Measurements from ENCODE around the gene BEGAIN.

Gene BEGAIN

DNA sequence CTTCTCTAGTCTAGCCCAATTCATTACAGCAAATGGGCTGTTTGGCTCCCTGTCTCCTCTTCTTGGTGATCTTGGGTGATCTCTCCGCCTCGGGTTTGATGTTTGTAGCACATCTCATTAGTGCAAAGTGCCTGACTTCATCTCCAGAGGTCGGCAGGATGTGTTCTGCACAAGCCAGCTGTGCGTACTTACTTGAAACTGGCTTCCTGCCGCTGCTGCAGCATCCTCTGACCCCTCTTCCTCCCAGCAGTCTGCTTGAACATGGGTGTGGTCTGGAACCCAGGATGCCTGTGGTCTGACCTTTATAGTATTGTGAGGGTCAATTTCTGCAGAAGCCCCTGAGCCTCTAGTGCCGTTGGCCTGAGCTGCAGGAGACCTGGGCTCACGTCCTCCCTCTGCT is 99.2 kb downstream of the BEGAIN start:
- DNase-seq (ENCODE audit: low spot score) = no peak
- in situ Hi-C loops (cut with MboI; ENCODE audit: low sequenced_read_pairs, unreplicated experiment) = no loop called here
- TF ChIP-seq CTCF (IDR thresholded peaks at IDR 0.05; ENCODE audit: borderline replicate concordance, control extremely low read depth, extremely low read depth, insufficient read depth, missing control alignments) = no peak

DNA sequence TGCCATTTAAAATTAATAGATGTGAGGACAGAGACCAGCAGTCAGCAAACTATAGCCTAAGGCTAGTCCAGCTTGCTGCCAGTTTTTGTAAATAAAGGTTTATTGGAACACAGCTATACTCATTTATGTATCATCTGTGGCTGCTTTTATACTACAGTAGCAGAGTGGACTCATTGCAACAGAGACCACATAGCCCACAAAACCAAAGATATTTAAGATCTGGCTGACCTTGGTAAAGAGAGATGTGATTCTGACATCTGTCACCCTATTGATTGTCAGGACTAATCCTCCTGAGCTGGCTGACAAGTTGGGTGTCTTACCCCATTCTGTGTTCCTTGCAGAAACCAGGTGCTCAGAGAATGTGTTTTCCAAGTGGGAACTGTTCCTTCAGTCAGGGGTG is 99.9 kb downstream of the BEGAIN start:
- no peak for TF ChIP-seq CTCF (IDR thresholded peaks at IDR 0.05; ENCODE audit: borderline replicate concordance, control extremely low read depth, extremely low read depth, insufficient read depth, missing control alignments)
- in situ Hi-C loops (cut with MboI; ENCODE audit: low sequenced_read_pairs, unreplicated experiment) = no loop called here
- DNase-seq (ENCODE audit: low spot score) = no peak
